Pulmonary artery endothelial cell (primary cell): ENCODE measurements around the gene WWP2. TPM values are rescaled to one million over a fixed set of nuclear protein-coding genes. Genes with fewer than 3 reads are reported as not detected.
"Not testable (repeated sequence)": the region's sequence is repeated elsewhere in the genome, so short reads cannot be mapped to it uniquely, and the experiment has no call there.

Experiments used
- DNase-seq: peaks from one replicate; pipeline ENCODE4 v3.0.0-alpha.2; 2011; ENCODE audit warnings: low read depth, low spot score
- total RNA-seq: library from RNA; depleted of rRNA; stranded (reverse); fragments of >200 nt; gene quantifications from 2 replicates; pipeline ENCODE4 v1.2.3, GENCODE V29; 2014

Gene WWP2
- total RNA-seq, 1 donor from 2014 or later: 17.9 TPM

GRCh38 chr16:69830534-69831211 lies 68.5 kb downstream of the WWP2 start:
- no peak for DNase-seq

GRCh38 chr16:69831212-69832123 lies 69.3 kb downstream of the WWP2 start:
- no peak for DNase-seq

GRCh38 chr16:69833357-69834282 lies 71.5 kb downstream of the WWP2 start:
- no peak for DNase-seq

GRCh38 chr16:69834807-69835466 lies 72.8 kb downstream of the WWP2 start:
- DNase-seq: no peak

GRCh38 chr16:69836257-69836656 lies 74.1 kb downstream of the WWP2 start:
- DNase-seq: no peak

- no peak for DNase-seq
These were observed 75.2 kb downstream of the WWP2 start for GRCh38 chr16:69837380-69837779.

GRCh38 chr16:69838489-69838888 lies 76.4 kb downstream of the WWP2 start:
- no peak for DNase-seq

- no peak for DNase-seq
These were observed 77.1 kb downstream of the WWP2 start for GRCh38 chr16:69839240-69839688.

- no peak for DNase-seq
These were observed 77.8 kb downstream of the WWP2 start for GRCh38 chr16:69839798-69840409.

GRCh38 chr16:69840975-69841374 lies 78.8 kb downstream of the WWP2 start:
- no peak for DNase-seq

GRCh38 chr16:69844441-69844840 lies 82.3 kb downstream of the WWP2 start:
- no peak for DNase-seq

GRCh38 chr16:69845181-69845580 lies 83.0 kb downstream of the WWP2 start:
- no peak for DNase-seq

- DNase-seq: no peak
These were observed 85.5 kb downstream of the WWP2 start for GRCh38 chr16:69847643-69848042.

GRCh38 chr16:69848637-69849545 lies 86.8 kb downstream of the WWP2 start:
- DNase-seq: peak; percentile 71

- DNase-seq: no peak
These were observed 89.5 kb downstream of the WWP2 start for GRCh38 chr16:69851491-69852240.

GRCh38 chr16:69852815-69853214 lies 90.7 kb downstream of the WWP2 start:
- DNase-seq: no peak

GRCh38 chr16:69853481-69853880 lies 91.3 kb downstream of the WWP2 start:
- DNase-seq: no peak

- DNase-seq: not testable (repeated sequence)
These were observed 92.6 kb downstream of the WWP2 start for GRCh38 chr16:69854776-69855175.

GRCh38 chr16:69855592-69855991 lies 93.5 kb downstream of the WWP2 start:
- peak; percentile 49 for DNase-seq
